K562 (cell line): ENCODE results near the gene GAK. TPM values are rescaled to one million over a fixed set of nuclear protein-coding genes. Genes with fewer than 3 reads are reported as not detected.
A peak's percentile ranks its signal among the peaks of the same experiment; 100 is the strongest.

ENCODE experiments used
- ATAC-seq: fragments of 200-7000 bp; cut with Tn5 transposase; 3 replicates; pipeline ENCODE4 v1.9.1; 2020; ENCODE audit warnings: moderate library complexity
- BruUV-seq: library from RNA; stranded (reverse); fragments of 400-500 nt; replicated peaks from 2 replicates; lab custom pipeline; 2021; lab: Mats Ljungman, UMichigan
- CTCF ChIA-PET: fragments of 300-600 bp; formaldehyde crosslinking; extraction: SDS; loops from one replicate; lab custom pipeline; 2021; ENCODE audit warnings: low intra/inter-chr PET ratio; lab: Yijun Ruan, JAX
- POLR2A ChIA-PET: fragments of 300-600, 350-650 bp; sonication (Branson Sonifier 250); formaldehyde crosslinking; extraction: SDS; loops from one replicate; lab custom pipeline; 2021; ENCODE audit warnings: antibody characterized with exemption, inconsistent platforms; lab: Yijun Ruan, JAX
- DNase-seq, 4 experiments: peaks; one replicate each; pipeline versions ENCODE4 v3.0.0 to v3.0.0-alpha.2; 2011 to 2018; ENCODE audit warnings: low spot score in 3 of 4, mixed read lengths in 3 of 4; ENCODE audit errors: extremely low read depth in 1 of 4
- FAIRE-seq: peaks from 2 replicates; lab custom pipeline; 2011; peaks lifted over from hg19 to GRCh38; lab: Jason Lieb, UNC
- H2AFZ ChIP-seq: 2 replicates; pipeline ENCODE4 v1.6.0; 2011; ENCODE audit warnings: low read depth, low read length, control low read depth, inconsistent platforms
- H3K27ac ChIP-seq: fragments of 200-600 bp; 3 replicates; pipeline ENCODE4 v1.8.0; 2011; ENCODE audit warnings: low read depth, mild to moderate bottlenecking, control low read depth, inconsistent platforms, low read length, moderate library complexity, mixed read lengths; ENCODE audit errors: extremely low read depth
- H3K27me3 ChIP-seq, 2 experiments: fragments of 300-600 bp in 1 of 2; 2 replicates in 1 of 2; 3 replicates in 1 of 2; pipeline versions ENCODE4 v1.6.0 to v1.8.0; 2011; ENCODE audit warnings: inconsistent platforms in 2 of 2, low read length in 2 of 2, mild to moderate bottlenecking in 1 of 2, mixed read lengths in 1 of 2, moderate library complexity in 1 of 2; ENCODE audit not compliant: control insufficient read depth in 2 of 2, insufficient read depth in 2 of 2
- H3K36me3 ChIP-seq: fragments of 300-600 bp; 3 replicates; pipeline ENCODE4 v1.8.0; 2011; ENCODE audit warnings: mild to moderate bottlenecking, low read length, inconsistent platforms; ENCODE audit not compliant: control insufficient read depth, insufficient read depth
- H3K4me1 ChIP-seq, 2 experiments: fragments of 200-600 bp in 1 of 2; replicated peaks in 1 of 2; 2 replicates in 1 of 2; 3 replicates in 1 of 2; pipeline versions ENCODE4 v1.5.1 to v1.8.0; 2011; ENCODE audit warnings: inconsistent platforms in 2 of 2, low read length in 2 of 2, mild to moderate bottlenecking in 1 of 2, mixed read lengths in 1 of 2, moderate library complexity in 1 of 2; ENCODE audit not compliant: control insufficient read depth in 2 of 2, insufficient read depth in 2 of 2
- H3K4me2 ChIP-seq: 2 replicates; pipeline ENCODE4 v1.6.1; 2011; ENCODE audit warnings: low read length, control low read depth, inconsistent platforms, mixed read lengths; ENCODE audit not compliant: insufficient read depth
- H3K4me3 ChIP-seq: fragments of 200-600 bp; sonication (generic), shearing (Covaris generic); 2 replicates; pipeline ENCODE4 v1.5.1; 2016; ENCODE audit warnings: control low read depth, inconsistent platforms
- H3K79me2 ChIP-seq: fragments of 200-600 bp; 3 replicates; pipeline ENCODE4 v1.8.0; 2011; ENCODE audit warnings: low read length, inconsistent platforms; ENCODE audit not compliant: control insufficient read depth, insufficient read depth
- H3K9ac ChIP-seq, 2 experiments: 2 replicates each; pipeline versions ENCODE4 v1.6.0 to v1.6.1; 2011; ENCODE audit warnings: low read depth in 2 of 2, low read length in 2 of 2, control low read depth in 1 of 2, inconsistent platforms in 1 of 2, mild to moderate bottlenecking in 1 of 2, mixed read lengths in 1 of 2; ENCODE audit not compliant: insufficient read depth in 1 of 2
- H3K9me1 ChIP-seq: one replicate; pipeline ENCODE4 v1.6.0; 2011; ENCODE audit warnings: inconsistent platforms, mild to moderate bottlenecking, low read length, moderate library complexity; ENCODE audit not compliant: control insufficient read depth, insufficient read depth
- H3K9me3 ChIP-seq: replicated peaks from 2 replicates; pipeline ENCODE4 v1.5.1; 2011; ENCODE audit warnings: low read depth, low read length, inconsistent platforms; ENCODE audit not compliant: control insufficient read depth, insufficient read depth
- H4K20me1 ChIP-seq: replicated peaks from 2 replicates; pipeline ENCODE4 v1.6.1; 2011; ENCODE audit warnings: low read length, inconsistent platforms, mixed read lengths; ENCODE audit not compliant: control insufficient read depth, insufficient read depth
- HDAC2 ChIP-seq: fragments of 450-650 bp; IDR thresholded peaks from 2 replicates; pipeline ENCODE4 v1.6.1; 2016; ENCODE audit warnings: mild to moderate bottlenecking
- HIVEP1 ChIP-seq: fragments of 250-450 bp; sonication (Bioruptor Pico); IDR thresholded peaks from 2 replicates; pipeline ENCODE4 v1.4.0; 2020; ENCODE audit warnings: mild to moderate bottlenecking
- KLF16 ChIP-seq: IDR thresholded peaks from 2 replicates; pipeline ENCODE4 v1.6.1; 2016; ENCODE audit warnings: antibody characterized with exemption
- KLF6 ChIP-seq: fragments of 250-450 bp; sonication (Bioruptor Pico); IDR thresholded peaks from 2 replicates; pipeline ENCODE4 v1.4.0; 2020; ENCODE audit warnings: mild to moderate bottlenecking, moderate library complexity, borderline replicate concordance
- MTA2 ChIP-seq: fragments of 450-650 bp; IDR thresholded peaks from 2 replicates; pipeline ENCODE4 v1.6.1; 2016; ENCODE audit warnings: low read depth
- NFXL1 ChIP-seq: fragments of 450-650 bp; formaldehyde crosslinking; IDR thresholded peaks from 2 replicates; pipeline ENCODE4 v1.4.0; 2021; ENCODE audit warnings: mild to moderate bottlenecking
- RBFOX2 ChIP-seq: fragments of 200-400 bp; formaldehyde crosslinking; IDR thresholded peaks from 2 replicates; pipeline ENCODE4 v1.6.1; 2017; ENCODE audit warnings: low read depth, mild to moderate bottlenecking, low read length, moderate library complexity
- WGBS: fragments of 100-300 bp; shearing (Covaris generic); methylation state at CpG from one replicate; pipeline ENCODE4 v1.1.6; 2016; ENCODE audit warnings: low coverage, mixed read lengths; ENCODE audit not compliant: insufficient coverage; ENCODE audit errors: missing lambda C conversion rate; 5-methylcytosine and 5-hydroxymethylcytosine counted together
- in situ Hi-C: fragments of 300-500 bp; cut with MboI; formaldehyde crosslinking; loops from 4 replicates; pipeline ENCODE4 v1.15.0; 2018; ENCODE audit warnings: inconsistent platforms, mixed read lengths
- intact Hi-C: fragments of 100-400 bp; cut with micrococcal nuclease; formaldehyde crosslinking; loops from 2 replicates; pipeline ENCODE4 v1.14.2; 2022
- polyA plus RNA-seq, 8 experiments: library from polyadenylated mRNA; depleted of rRNA in 4 of 8; stranded (reverse) in 5 of 8; unstranded in 3 of 8; fragments of >200 nt; fragmentation: Nextera tagmentation in 2 of 8; fragmentation: Illumina TruSeq in 1 of 8; extraction: Ambion mirVana in 2 of 8; extraction: Trizol in 1 of 8; gene quantifications; 2 replicates each; pipeline versions ENCODE4 v1.2.1 to v1.2.3, GENCODE V29; 2011 to 2014; ENCODE audit warnings: inconsistent platforms in 1 of 8, missing spikeins in 1 of 8
- total RNA-seq, 7 experiments: library from RNA; depleted of rRNA in 6 of 7; stranded (reverse); fragments of >200 nt in 6 of 7; fragmentation: Illumina TruSeq in 2 of 7; extraction: Trizol in 2 of 7; gene quantifications; 2 replicates each; pipeline versions ENCODE4 v1.2.1 to v1.2.3, GENCODE V29; 2011 to 2021; ENCODE audit warnings: low replicate concordance in 1 of 7
- TF ChIP-seq, protein P1 (sequence below): fragments of 250-450 bp; sonication (Bioruptor Pico); IDR thresholded peaks from 2 replicates; pipeline ENCODE4 v1.4.0; 2020; ENCODE audit warnings: mild to moderate bottlenecking, moderate library complexity

The GAK gene
- total and polyA plus RNA-seq, 9 of the 15 experiments (the other 6 are each of a cell fraction or from before 2014, with no cell fraction given) = 1.3 to 102 (median 16.2) TPM

- Histone ChIP-seq H3K4me2 (no peak overlapping the region), H3K27me3 (peaks cover 13 to 69% of the 10 kb centered on the region in 2 experiments; a peak in 4 of 5 replicates), H4K20me1 (no peaks in the 10 kb centered on the region; the same call in 1 of the 2 replicates), H3K79me2 (no peaks in the 10 kb centered on the region), H3K27ac (no peak overlapping the region), H3K36me3 (no peaks in the 10 kb centered on the region), H3K4me3 (no peak overlapping the region), H3K9ac (no peak overlapping the region), H3K9me1 (no peaks in the 10 kb centered on the region), H3K4me1 (peaks cover 0 to 57% of the 10 kb centered on the region in 2 experiments; a peak in 3 of 5 replicates), H3K9me3 (no peaks in the 10 kb centered on the region), H2AFZ (no peak overlapping the region)
- 33% methylated on average over 20 of the region's 24 CpGs for WGBS
- in situ Hi-C loops = no loop called here
- CTCF ChIA-PET = no interaction called here
- no peak for ATAC-seq
- TF ChIP-seq NFXL1 (no peak), HDAC2 (no peak), KLF16 (no peak), MTA2 (no peak), RBFOX2 (0 out of 2 replicates have a peak, but pooled peaks have one; percentile 4), KLF6 (CRISPR knock-in tag) (no peak), HIVEP1 (CRISPR knock-in tag) (no peak)
- TF ChIP-seq, protein P1, sequence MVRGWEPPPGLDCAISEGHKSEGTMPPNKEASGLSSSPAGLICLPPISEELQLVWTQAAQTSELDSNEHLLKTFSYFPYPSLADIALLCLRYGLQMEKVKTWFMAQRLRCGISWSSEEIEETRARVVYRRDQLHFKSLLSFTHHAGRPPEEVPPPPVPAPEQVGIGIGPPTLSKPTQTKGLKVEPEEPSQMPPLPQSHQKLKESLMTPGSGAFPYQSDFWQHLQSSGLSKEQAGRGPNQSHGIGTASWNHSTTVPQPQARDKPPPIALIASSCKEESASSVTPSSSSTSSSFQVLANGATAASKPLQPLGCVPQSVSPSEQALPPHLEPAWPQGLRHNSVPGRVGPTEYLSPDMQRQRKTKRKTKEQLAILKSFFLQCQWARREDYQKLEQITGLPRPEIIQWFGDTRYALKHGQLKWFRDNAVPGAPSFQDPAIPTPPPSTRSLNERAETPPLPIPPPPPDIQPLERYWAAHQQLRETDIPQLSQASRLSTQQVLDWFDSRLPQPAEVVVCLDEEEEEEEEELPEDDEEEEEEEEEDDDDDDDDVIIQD (CRISPR knock-in tag) = no peak
- intact Hi-C loops = no loop called here
- POLR2A ChIA-PET = no interaction called here
- no peak for DNase-seq
- no peak for FAIRE-seq
- BruUV-seq = no TSS peak
Observed at GRCh38 chr4:823761-824460, 108.2 kb downstream of the GAK start.
